Renal cortical epithelial cell (primary cell): ENCODE data around the gene TTLL13. TPM values are rescaled to one million over a fixed set of nuclear protein-coding genes. Genes with fewer than 3 reads are reported as not detected.

Experiments used
- total RNA-seq: library from RNA; depleted of rRNA; stranded (reverse); fragments of >200 nt; gene quantifications from 2 replicates; pipeline ENCODE4 v1.2.3, GENCODE V29; 2014

The TTLL13 gene
- total RNA-seq, 1 donor from 2014 or later: 0.10 TPM

Other genes starting within 250 kb of the TTLL13 start
- 7.8 and 13.4 TPM in 2 replicates for gene ZNF710, start 248.2 kb upstream of the TTLL13 start, total RNA-seq
- 160 and 174 TPM in 2 replicates for gene IDH2, start 147.1 kb upstream of the TTLL13 start, total RNA-seq
- 26.6 and 154 TPM in 2 replicates for gene SEMA4B, start 48.2 kb upstream of the TTLL13 start, total RNA-seq
- gene CIB1, start 15.6 kb upstream of the TTLL13 start, total RNA-seq: 44.6 and 45.6 TPM in 2 replicates
- gene GDPGP1, start 15.3 kb upstream of the TTLL13 start, total RNA-seq: 19.0 and 20.8 TPM in 2 replicates
- gene NGRN, start 16.1 kb downstream of the TTLL13 start, total RNA-seq: 102 and 121 TPM in 2 replicates
- gene ZNF774, start 102.7 kb downstream of the TTLL13 start, total RNA-seq: 2.4 and 3.9 TPM in 2 replicates
- 206 and 486 TPM in 2 replicates for gene IQGAP1, start 138.7 kb downstream of the TTLL13 start, total RNA-seq